IMR-90 (cell line): ENCODE data around the gene COL12A1. TPM values are rescaled to one million over a fixed set of nuclear protein-coding genes. Genes with fewer than 3 reads are reported as not detected.
A peak's percentile ranks its signal among the peaks of the same experiment; 100 is the strongest.

ENCODE experiments used
- ATAC-seq: fragments of 200-7000 bp; cut with Tn5 transposase; 2 replicates; pipeline ENCODE4 v1.9.1; 2020; ENCODE audit warnings: low read depth, mild to moderate bottlenecking, moderate library complexity
- BruUV-seq: library from RNA; stranded (reverse); fragments of 400-500 nt; replicated peaks from 2 replicates; lab custom pipeline; 2021; lab: Mats Ljungman, UMichigan
- CTCF ChIA-PET: fragments of 300-600 bp; formaldehyde crosslinking; extraction: SDS; loops from one replicate; lab custom pipeline; 2021; ENCODE audit warnings: antibody characterized with exemption; lab: Yijun Ruan, JAX
- POLR2A ChIA-PET: fragments of 300-600 bp; sonication (Branson Sonifier 250); formaldehyde crosslinking; loops from one replicate; lab custom pipeline; 2022; ENCODE audit warnings: antibody characterized with exemption; ENCODE audit not compliant: unreplicated experiment; lab: Charles Lee
- DNase-seq: peaks from one replicate; pipeline ENCODE4 v3.0.0; 2013
- H2AFZ ChIP-seq: replicated peaks from 2 replicates; pipeline ENCODE3; 2013; ENCODE audit warnings: low read length, mild to moderate bottlenecking; ENCODE audit not compliant: poor library complexity
- H2AK5ac ChIP-seq: 2 replicates; pipeline ENCODE4 v1.6.1; 2013; ENCODE audit warnings: low read depth, low read length, inconsistent platforms
- H2AK9ac ChIP-seq: replicated peaks from 2 replicates; pipeline ENCODE3; 2013; ENCODE audit warnings: mild to moderate bottlenecking, low read depth, low read length, moderate library complexity; ENCODE audit not compliant: poor library complexity
- H2BK120ac ChIP-seq: 2 replicates; pipeline ENCODE4 v1.6.1; 2013; ENCODE audit warnings: low read depth, low read length, inconsistent platforms
- H2BK15ac ChIP-seq: 3 replicates; pipeline ENCODE4 v1.6.1; 2013; ENCODE audit warnings: low read depth, low read length, inconsistent platforms
- H2BK20ac ChIP-seq: 2 replicates; pipeline ENCODE4 v1.6.1; 2013; ENCODE audit warnings: low read depth, mild to moderate bottlenecking, inconsistent platforms, low read length, moderate library complexity
- H2BK5ac ChIP-seq: 2 replicates; pipeline ENCODE4 v1.6.1; 2013; ENCODE audit warnings: mild to moderate bottlenecking, low read depth, low read length, inconsistent platforms; ENCODE audit not compliant: poor library complexity, severe bottlenecking
- H3K14ac ChIP-seq: replicated peaks from 2 replicates; pipeline ENCODE4 v1.6.1; 2013; ENCODE audit warnings: low read depth, low read length, inconsistent platforms
- H3K18ac ChIP-seq: 2 replicates; pipeline ENCODE4 v1.6.1; 2013; ENCODE audit warnings: low read depth, low read length, control low read depth
- H3K23ac ChIP-seq: 2 replicates; pipeline ENCODE4 v1.6.1; 2013; ENCODE audit warnings: low read depth, low read length, inconsistent platforms
- H3K27ac ChIP-seq: 2 replicates; pipeline ENCODE4 v1.5.1; 2013; ENCODE audit warnings: mild to moderate bottlenecking, control low read depth, low read length; ENCODE audit not compliant: insufficient read depth
- H3K27me3 ChIP-seq: 2 replicates; pipeline ENCODE4 v1.6.1; 2013; ENCODE audit warnings: low read length; ENCODE audit not compliant: control insufficient read depth, insufficient read depth
- H3K36me3 ChIP-seq: 2 replicates; pipeline ENCODE4 v1.6.1; 2013; ENCODE audit warnings: low read length, mixed read lengths; ENCODE audit not compliant: control insufficient read depth, insufficient read depth
- H3K4ac ChIP-seq: 2 replicates; pipeline ENCODE4 v1.6.1; 2013; ENCODE audit warnings: low read depth, low read length, inconsistent platforms
- H3K4me1 ChIP-seq: 2 replicates; pipeline ENCODE4 v1.6.1; 2013; ENCODE audit warnings: low read length, mixed read lengths; ENCODE audit not compliant: control insufficient read depth, insufficient read depth
- H3K4me2 ChIP-seq: 2 replicates; pipeline ENCODE4 v1.6.1; 2013; ENCODE audit warnings: low read depth, mild to moderate bottlenecking, control low read depth, low read length, moderate library complexity
- H3K4me3 ChIP-seq: 2 replicates; pipeline ENCODE4 v1.5.1; 2013; ENCODE audit warnings: low read depth, mild to moderate bottlenecking, control low read depth, low read length, moderate library complexity; ENCODE audit not compliant: insufficient read depth
- H3K56ac ChIP-seq: 2 replicates; pipeline ENCODE4 v1.6.1; 2013; ENCODE audit warnings: low read length, inconsistent platforms; ENCODE audit not compliant: insufficient read depth; ENCODE audit errors: extremely low read depth
- H3K79me1 ChIP-seq, 2 experiments: 2 replicates each; pipeline ENCODE4 v1.6.1; 2013; ENCODE audit warnings: low read length in 2 of 2, inconsistent platforms in 1 of 2, low read depth in 1 of 2
- H3K9ac ChIP-seq: 2 replicates; pipeline ENCODE4 v1.6.1; 2013; ENCODE audit warnings: low read depth, low read length, control low read depth
- H3K9me1 ChIP-seq: 2 replicates; pipeline ENCODE4 v1.6.1; 2013; ENCODE audit warnings: low read length, inconsistent platforms; ENCODE audit not compliant: insufficient read depth
- H3K9me3 ChIP-seq: 2 replicates; pipeline ENCODE4 v1.6.1; 2013; ENCODE audit warnings: low read length; ENCODE audit not compliant: control insufficient read depth, insufficient read depth
- H4K20me1 ChIP-seq: 2 replicates; pipeline ENCODE4 v1.6.1; 2013; ENCODE audit warnings: low read length, inconsistent platforms; ENCODE audit not compliant: insufficient read depth
- H4K5ac ChIP-seq: 2 replicates; pipeline ENCODE4 v1.6.1; 2013; ENCODE audit warnings: mild to moderate bottlenecking, low read depth, low read length, control low read depth
- H4K8ac ChIP-seq, 2 experiments: 2 replicates each; pipeline ENCODE4 v1.6.1; 2013; ENCODE audit warnings: low read depth in 2 of 2, low read length in 2 of 2, control low read depth in 1 of 2, inconsistent platforms in 1 of 2
- H4K91ac ChIP-seq: 2 replicates; pipeline ENCODE4 v1.6.1; 2013; ENCODE audit warnings: low read depth, low read length, inconsistent platforms; ENCODE audit not compliant: insufficient read depth
- BHLHE40 ChIP-seq: fragments of 150-350 bp; IDR thresholded peaks from 2 replicates; pipeline ENCODE4 v1.6.1; 2016; ENCODE audit warnings: mild to moderate bottlenecking, low read depth, low read length
- CEBPB ChIP-seq: IDR thresholded peaks from 2 replicates; pipeline ENCODE4 v1.6.1; 2012; ENCODE audit warnings: low read depth, low read length, improper control_type of control experiment
- CHD1 ChIP-seq: IDR thresholded peaks from 2 replicates; pipeline ENCODE4 v1.6.1; 2012; ENCODE audit warnings: low read depth, low read length, improper control_type of control experiment
- CTCF ChIP-seq: conservative IDR thresholded peaks from 2 replicates; pipeline ENCODE4 v1.5.1; 2012; ENCODE audit warnings: mild to moderate bottlenecking, low read depth, low read length, improper control_type of control experiment
- ELK1 ChIP-seq: fragments of 150-350 bp; IDR thresholded peaks from 2 replicates; pipeline ENCODE4 v1.6.1; 2016; ENCODE audit warnings: low read depth, mild to moderate bottlenecking, low read length, moderate library complexity, borderline replicate concordance
- FOS ChIP-seq: fragments of 150-350 bp; IDR thresholded peaks from 2 replicates; pipeline ENCODE4 v1.6.1; 2016; ENCODE audit warnings: low read depth, low read length
- MAFK ChIP-seq: IDR thresholded peaks from 2 replicates; pipeline ENCODE4 v1.6.1; 2012; ENCODE audit warnings: low read depth, low read length, improper control_type of control experiment
- MAZ ChIP-seq: IDR thresholded peaks from 2 replicates; pipeline ENCODE4 v1.6.1; 2012; ENCODE audit warnings: low read depth, mild to moderate bottlenecking, low read length, improper control_type of control experiment, moderate library complexity, borderline replicate concordance
- MXI1 ChIP-seq: IDR thresholded peaks from 2 replicates; pipeline ENCODE4 v1.6.1; 2012; ENCODE audit warnings: low read depth, mild to moderate bottlenecking, low read length, moderate library complexity, borderline replicate concordance
- NFE2L2 ChIP-seq: fragments of 150-350 bp; IDR thresholded peaks from 2 replicates; pipeline ENCODE4 v1.6.1; 2016; ENCODE audit warnings: low read depth, mild to moderate bottlenecking, low read length
- POLR2A ChIP-seq: IDR thresholded peaks from 2 replicates; pipeline ENCODE4 v1.6.1; 2012; ENCODE audit warnings: mild to moderate bottlenecking, low read depth, low read length
- RAD21 ChIP-seq: IDR thresholded peaks from 2 replicates; pipeline ENCODE4 v1.6.1; 2012; ENCODE audit warnings: low read length, improper control_type of control experiment
- RCOR1 ChIP-seq: IDR thresholded peaks from 2 replicates; pipeline ENCODE4 v1.6.1; 2012; ENCODE audit warnings: mild to moderate bottlenecking, low read length, improper control_type of control experiment; ENCODE audit not compliant: insufficient replicate concordance
- SMC3 ChIP-seq: fragments of 150-350 bp; IDR thresholded peaks from 2 replicates; pipeline ENCODE4 v1.6.1; 2016; ENCODE audit warnings: low read depth, mild to moderate bottlenecking, antibody characterized with exemption, low read length, moderate library complexity
- USF2 ChIP-seq: fragments of 150-350 bp; IDR thresholded peaks from 2 replicates; pipeline ENCODE4 v1.6.1; 2017; ENCODE audit warnings: mild to moderate bottlenecking, antibody characterized with exemption, low read length, low read depth
- WGBS, 2 experiments: methylation state at CpG; one replicate each; pipeline versions ENCODE4 v1.1.5 to v1.1.7; 2013; ENCODE audit warnings: missing lambda C conversion rate in 2 of 2; ENCODE audit not compliant: insufficient read length in 1 of 2; ENCODE audit errors: extremely low coverage in 2 of 2; 5-methylcytosine and 5-hydroxymethylcytosine counted together
- dilution Hi-C: fragments of 300-500 bp; cut with HindIII; formaldehyde crosslinking; loops from one replicate; pipeline ENCODE4 v1.14.3; 2018; ENCODE audit warnings: low sequenced_read_pairs; ENCODE audit not compliant: unreplicated experiment
- in situ Hi-C: fragments of 300-500 bp; cut with MboI; formaldehyde crosslinking; loops from 3 replicates; pipeline ENCODE4 v1.14.3; 2019; ENCODE audit warnings: low sequenced_read_pairs, inconsistent platforms, mixed read lengths
- intact Hi-C: fragments of 100-400 bp; cut with micrococcal nuclease; formaldehyde crosslinking; loops from 2 replicates; pipeline ENCODE4 v1.10.0; 2022
- polyA plus RNA-seq, 3 experiments: library from polyadenylated mRNA; depleted of rRNA; stranded (reverse); fragments of >200 nt; gene quantifications; 2 replicates each; pipeline ENCODE4 v1.2.3, GENCODE V29; 2012; ENCODE audit warnings: low replicate concordance in 1 of 3
- total RNA-seq: library from RNA; depleted of rRNA; stranded (reverse); fragments of >200 nt; gene quantifications from 2 replicates; pipeline ENCODE4 v1.2.3, GENCODE V29; 2012

Gene COL12A1
- total and polyA plus RNA-seq, 2 of the 4 experiments (the other 2 are of a cell fraction) = 350 to 452 TPM

GRCh38 chr6:75098709-75099108, 107.1 kb downstream of the COL12A1 start:
- Histone ChIP-seq H3K4me2 (peak overlapping the region; percentile 18; the same call in 1 of the 2 replicates), H2BK20ac (peak overlapping the region; percentile 28; the same call in 1 of the 2 replicates), H3K4me1 (peaks cover 27% of the 10 kb centered on the region), H4K91ac (peak overlapping the region; percentile 71; the same call in 1 of the 2 replicates), H2AK5ac (no peak overlapping the region), H3K9ac (0 out of 2 replicates have a peak overlapping the region, but pooled peaks have one; percentile 18), H3K9me3 (no peaks in the 10 kb centered on the region), H3K23ac (peak overlapping the region; percentile 40; the same call in 1 of the 2 replicates), H4K5ac (peak overlapping the region; percentile 51), H3K27ac (peak overlapping the region; percentile 78; the same call in 1 of the 2 replicates), H3K27me3 (no peaks in the 10 kb centered on the region), H2AK9ac (no peak overlapping the region), H3K18ac (peak overlapping the region; percentile 33), H2BK120ac (peak overlapping the region; percentile 66), H3K56ac (0 out of 2 replicates have a peak overlapping the region, but pooled peaks have one; percentile 3), H3K14ac (peak overlapping the region; percentile 34; the same call in 1 of the 2 replicates), H3K36me3 (peaks cover 38% of the 10 kb centered on the region), H3K4ac (peak overlapping the region; percentile 47), H4K20me1 (peaks cover 2% of the 10 kb centered on the region; the same call in 1 of the 2 replicates), H2AFZ (no peak overlapping the region), H2BK15ac (peak overlapping the region; percentile 8; the same call in 1 of the 3 replicates), H3K79me1 (peaks cover 16 to 58% of the 10 kb centered on the region in 2 experiments), H2BK5ac (peak overlapping the region; percentile 86), H3K9me1 (peaks cover 13% of the 10 kb centered on the region), H3K4me3 (no peak overlapping the region), H4K8ac (peak overlapping the region in 1 of 2 experiments; percentile 59; a peak in 2 of 4 replicates)
- intact Hi-C loops (loop anchor here (5.0 kb wide), 2 partner anchors 691 to 1361 kb away; no protein-coding TSS in a partner anchor), in situ Hi-C loops (no loop called here), dilution Hi-C loops (no loop called here)
- ChIA-PET POLR2A (no interaction called here), CTCF (interaction anchor here (0.7 kb wide), 1 partner anchor 106 kb away, joined by 3 read pairs; no protein-coding TSS in a partner anchor)
- no TSS peak for BruUV-seq
- WGBS, 2 experiments = 0% methylated on average over 2 of the region's 5 CpGs; no CpG with 5 or more reads in 1 of the 2 experiments
- peak; percentile 98 for DNase-seq
- ATAC-seq = peak; percentile 73
- peak; percentile 53 for TF ChIP-seq CEBPB
- peak; percentile 96 for TF ChIP-seq FOS
- TF ChIP-seq RCOR1 = peak; percentile 32
- TF ChIP-seq RAD21 = no peak
- TF ChIP-seq NFE2L2 = no peak
- TF ChIP-seq ELK1 = no peak
- peak; percentile 96 for TF ChIP-seq BHLHE40
- no peak for TF ChIP-seq CHD1
- 0 out of 2 replicates have a peak, but pooled peaks have one; percentile 29 for TF ChIP-seq MAZ
- no peak for TF ChIP-seq MXI1
- no peak for TF ChIP-seq CTCF
- TF ChIP-seq USF2 = no peak
- peak; percentile 75 for TF ChIP-seq MAFK
- TF ChIP-seq POLR2A = no peak
- TF ChIP-seq SMC3 = no peak
